OCI-LY3 (cell line): ENCODE measurements around the gene KDM5B.

Source experiments
- H2AFZ ChIP-seq: fragments of 200-600, 300-600 bp; shearing (Covaris generic); 2 replicates; pipeline ENCODE4 v1.6.0; 2014; ENCODE audit warnings: antibody characterized with exemption, low read depth, low read length
- H3K27ac ChIP-seq: fragments of 200-600, 300-600 bp; sonication (generic); 2 replicates; pipeline ENCODE4 v1.5.1; 2014; ENCODE audit warnings: mild to moderate bottlenecking, low read length, moderate library complexity, mixed read lengths
- H3K27me3 ChIP-seq: fragments of 200-600, 300-600 bp; sonication (generic); 2 replicates; pipeline ENCODE4 v1.6.1; 2014; ENCODE audit warnings: low read depth, low read length, mixed read lengths
- H3K36me3 ChIP-seq: fragments of 200-600, 300-600 bp; sonication (generic); replicated peaks from 2 replicates; pipeline ENCODE3; 2014; ENCODE audit warnings: low read depth, low read length, mixed read lengths
- H3K4me1 ChIP-seq: fragments of 300-600, 200-600 bp; sonication (generic); 2 replicates; pipeline ENCODE4 v1.6.1; 2014; ENCODE audit warnings: low read length, mixed read lengths
- H3K4me2 ChIP-seq: fragments of 200-600, 300-600 bp; sonication (generic); 2 replicates; pipeline ENCODE4 v1.6.1; 2014; ENCODE audit warnings: low read length, mixed read lengths
- H3K4me3 ChIP-seq: fragments of 300-600, 200-600 bp; sonication (generic); 2 replicates; pipeline ENCODE4 v1.5.1; 2014; ENCODE audit warnings: antibody characterized with exemption, mild to moderate bottlenecking, low read length, moderate library complexity
- H3K79me2 ChIP-seq: fragments of 300-600, 200-600 bp; shearing (Covaris generic); 2 replicates; pipeline ENCODE4 v1.6.1; 2014; ENCODE audit warnings: mild to moderate bottlenecking, low read length, mixed read lengths
- H3K9ac ChIP-seq: fragments of 300-600, 200-600 bp; shearing (Covaris generic); 2 replicates; pipeline ENCODE4 v1.6.0; 2014; ENCODE audit warnings: mild to moderate bottlenecking, low read length, moderate library complexity
- H3K9me3 ChIP-seq: fragments of 200-600, 300-600 bp; shearing (Covaris generic); 2 replicates; pipeline ENCODE4 v1.6.1; 2014; ENCODE audit warnings: low read length, mixed read lengths; ENCODE audit not compliant: insufficient read depth
- H4K20me1 ChIP-seq: fragments of 200-600, 300-600 bp; sonication (generic); 2 replicates; pipeline ENCODE4 v1.6.1; 2016; ENCODE audit warnings: low read length, mixed read lengths; ENCODE audit not compliant: insufficient read depth
- CTCF ChIP-seq: fragments of 200-600, 300-600 bp; sonication (generic); IDR thresholded peaks from 2 replicates; pipeline ENCODE4 v1.5.1; 2014; ENCODE audit warnings: antibody characterized with exemption, low read length, low read depth
- EZH2phosphoT487 ChIP-seq: fragments of 200-600 bp; shearing (Covaris generic); IDR thresholded peaks from 2 replicates; pipeline ENCODE4 v1.6.1; 2018; ENCODE audit warnings: antibody characterized with exemption, mixed run types, low read depth

Gene KDM5B

DNA sequence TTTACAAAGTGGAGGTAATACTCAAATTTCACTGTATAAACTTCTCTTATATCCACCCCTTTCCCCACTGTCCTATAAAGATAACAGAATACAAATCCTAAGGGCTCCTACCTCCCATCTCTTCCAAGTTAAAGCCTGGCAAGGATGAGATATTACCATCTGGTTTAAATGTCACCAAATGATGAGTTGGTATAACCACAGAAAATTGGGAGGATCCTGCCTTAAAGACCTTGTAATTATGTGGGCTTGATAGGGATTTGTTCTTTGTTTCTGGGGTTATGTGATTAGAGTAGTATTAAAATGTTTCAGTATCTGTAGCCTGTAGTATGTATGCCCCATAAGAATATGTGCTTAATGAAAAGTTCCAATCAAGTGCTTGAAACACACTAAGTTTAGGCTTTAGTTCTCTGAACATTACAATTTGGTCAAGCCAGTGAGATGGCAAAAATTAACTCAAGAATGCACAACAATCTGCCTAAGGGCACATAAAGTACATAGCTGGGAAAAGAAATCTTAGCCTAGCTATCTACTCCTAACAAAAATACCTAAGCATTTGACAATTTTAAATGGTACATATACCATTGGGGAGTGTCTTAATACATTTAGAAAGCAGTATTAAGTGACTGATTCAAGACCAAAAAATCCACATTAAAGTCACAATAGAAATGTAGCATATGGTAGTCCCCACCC lies 14.0 kb downstream of the KDM5B start:
- H3K4me2 ChIP-seq, result no peak overlapping the region

GRCh38 chr1:202791077-202791747 lies 17.0 kb downstream of the KDM5B start:
- no peak overlapping the region for H3K9ac ChIP-seq
- no peaks in the 10 kb centered on the region for H3K36me3 ChIP-seq
- H3K9me3 ChIP-seq, result no peaks in the 10 kb centered on the region
- peaks cover 29% of the 10 kb centered on the region for H3K79me2 ChIP-seq
- peaks cover 82% of the 10 kb centered on the region for H4K20me1 ChIP-seq
- no peak overlapping the region for H3K27ac ChIP-seq
- no peaks in the 10 kb centered on the region for H3K27me3 ChIP-seq
- TF ChIP-seq EZH2phosphoT487 (no peak), CTCF (no peak)
- no peak overlapping the region for H2AFZ ChIP-seq
- no peak overlapping the region for H3K4me2 ChIP-seq
- no peak overlapping the region for H3K4me3 ChIP-seq
- peaks cover 9% of the 10 kb centered on the region for H3K4me1 ChIP-seq

More for the DNA sequence above, 14.0 kb downstream of the KDM5B start:
- Histone ChIP-seq H3K27ac (no peak overlapping the region), H3K9ac (no peak overlapping the region), H3K9me3 (no peaks in the 10 kb centered on the region), H3K36me3 (peaks cover 4% of the 10 kb centered on the region), H2AFZ (no peak overlapping the region), H3K4me3 (no peak overlapping the region), H4K20me1 (peaks cover 83% of the 10 kb centered on the region), H3K4me1 (peaks cover 9% of the 10 kb centered on the region), H3K79me2 (peaks cover 39% of the 10 kb centered on the region), H3K27me3 (no peaks in the 10 kb centered on the region)
- TF ChIP-seq CTCF (no peak), EZH2phosphoT487 (no peak)

DNA sequence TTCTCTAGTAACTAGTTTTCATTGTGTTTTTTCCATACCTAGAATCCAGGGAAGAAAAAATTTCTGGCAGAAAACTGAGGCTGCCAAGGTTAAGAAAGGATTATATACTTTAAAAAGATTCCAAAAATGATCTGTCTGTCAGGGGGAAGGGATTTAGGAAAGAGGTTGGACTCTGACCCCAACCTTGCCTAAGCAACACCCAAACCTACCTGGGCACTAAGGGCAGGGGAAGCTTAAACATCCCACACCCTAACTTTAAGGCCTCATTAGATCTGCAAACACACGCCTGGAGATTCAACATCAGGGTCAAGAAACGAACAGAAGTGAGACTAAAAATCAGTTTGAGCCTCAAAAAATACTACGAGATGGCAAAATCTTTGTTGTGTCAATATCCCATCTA lies 19.4 kb downstream of the KDM5B start:
- Histone ChIP-seq H3K9ac (no peak overlapping the region), H3K36me3 (no peaks in the 10 kb centered on the region), H3K4me2 (no peak overlapping the region), H2AFZ (no peak overlapping the region), H3K27ac (no peak overlapping the region), H4K20me1 (peaks cover 83% of the 10 kb centered on the region), H3K4me1 (no peaks in the 10 kb centered on the region), H3K27me3 (no peaks in the 10 kb centered on the region), H3K9me3 (no peaks in the 10 kb centered on the region), H3K4me3 (no peak overlapping the region), H3K79me2 (peaks cover 25% of the 10 kb centered on the region; the same call in 1 of the 2 replicates)
- TF ChIP-seq CTCF, result no peak
- no peak for TF ChIP-seq EZH2phosphoT487

- peaks cover 26% of the 10 kb centered on the region; the same call in 1 of the 2 replicates for H3K79me2 ChIP-seq
- H3K4me1 ChIP-seq, result no peaks in the 10 kb centered on the region
- H2AFZ ChIP-seq, result no peak overlapping the region
- H3K4me3 ChIP-seq, result no peak overlapping the region
- no peak overlapping the region for H3K4me2 ChIP-seq
- H3K27me3 ChIP-seq, result no peaks in the 10 kb centered on the region
- H3K9ac ChIP-seq, result no peak overlapping the region
- TF ChIP-seq CTCF (no peak), EZH2phosphoT487 (no peak)
- peaks cover 84% of the 10 kb centered on the region for H4K20me1 ChIP-seq
- no peak overlapping the region for H3K27ac ChIP-seq
- H3K36me3 ChIP-seq, result no peaks in the 10 kb centered on the region
- no peaks in the 10 kb centered on the region for H3K9me3 ChIP-seq
Measured at GRCh38 chr1:202786804-202787203, 21.4 kb downstream of the KDM5B start.
